Measurements from ENCODE around the gene ITGA3. TPM values are rescaled to one million over a fixed set of nuclear protein-coding genes. Genes with fewer than 3 reads are reported as not detected.

ITGA3 gene
- total RNA-seq, 2 donors from 2014 or later = 16.6 to 16.9 TPM

GRCh38 chr17:50090071-50090470 lies 34.2 kb downstream of the ITGA3 start:
- Mint-ChIP-seq H3K4me3 (no peak overlapping the region), H3K27me3 (ENCODE audit: low read depth) (no peaks in the 10 kb centered on the region), H3K36me3 (ENCODE audit: insufficient read depth in 2 of 2) (no peaks in the 10 kb centered on the region), H3K27ac (no peak overlapping the region), H3K9me3 (no peaks in the 10 kb centered on the region), H3K4me1 (ENCODE audit: low read depth) (peaks cover under 1% of the 10 kb centered on the region)
- DNase-seq (no peak), ATAC-seq (replicated peaks in 1 of 2) (no peak)

GRCh38 chr17:50090971-50091917 lies 35.3 kb downstream of the ITGA3 start:
- Mint-ChIP-seq H3K27me3 (ENCODE audit: low read depth) (no peaks in the 10 kb centered on the region), H3K9me3 (no peaks in the 10 kb centered on the region), H3K4me1 (ENCODE audit: low read depth) (peaks cover 12% of the 10 kb centered on the region), H3K4me3 (no peak overlapping the region), H3K36me3 (ENCODE audit: insufficient read depth in 2 of 2) (no peaks in the 10 kb centered on the region), H3K27ac (no peak overlapping the region)
- no peak for ATAC-seq (replicated peaks in 1 of 2)
- no peak for DNase-seq

GRCh38 chr17:50091918-50092285 lies 36.0 kb downstream of the ITGA3 start:
- Mint-ChIP-seq H3K36me3 (ENCODE audit: insufficient read depth in 2 of 2) (no peaks in the 10 kb centered on the region), H3K27ac (no peak overlapping the region), H3K4me3 (no peak overlapping the region), H3K9me3 (no peaks in the 10 kb centered on the region), H3K4me1 (ENCODE audit: low read depth) (peaks cover 15% of the 10 kb centered on the region), H3K27me3 (ENCODE audit: low read depth) (no peaks in the 10 kb centered on the region)
- ATAC-seq (replicated peaks in 1 of 2) = no peak
- DNase-seq = no peak

DNA sequence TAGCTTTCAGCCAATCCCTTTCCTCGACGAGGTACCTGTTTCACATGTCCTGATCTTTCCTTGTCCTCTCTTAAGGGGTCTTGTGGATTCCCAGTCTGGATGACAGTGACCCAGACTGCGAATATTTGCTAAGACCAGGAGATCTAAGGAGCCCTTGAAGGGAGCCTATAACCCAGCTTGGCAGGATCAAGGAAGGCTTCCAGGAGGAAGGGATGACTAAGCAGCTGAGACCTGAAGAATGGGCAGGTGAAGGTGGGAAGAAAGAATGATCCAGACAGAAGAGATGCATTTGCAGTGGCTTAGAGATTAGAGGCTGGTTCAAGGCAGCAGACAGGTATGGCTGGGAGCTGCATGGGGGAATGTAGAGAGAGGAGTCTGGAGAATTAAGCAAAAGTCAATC lies 37.3 kb downstream of the ITGA3 start:
- no peak for ATAC-seq (replicated peaks in 1 of 2)
- Mint-ChIP-seq H3K9me3 (no peaks in the 10 kb centered on the region), H3K4me1 (ENCODE audit: low read depth) (peaks cover 15% of the 10 kb centered on the region), H3K27ac (no peak overlapping the region), H3K36me3 (ENCODE audit: insufficient read depth in 2 of 2) (no peaks in the 10 kb centered on the region), H3K4me3 (no peak overlapping the region), H3K27me3 (ENCODE audit: low read depth) (no peaks in the 10 kb centered on the region)
- DNase-seq = no peak

DNA sequence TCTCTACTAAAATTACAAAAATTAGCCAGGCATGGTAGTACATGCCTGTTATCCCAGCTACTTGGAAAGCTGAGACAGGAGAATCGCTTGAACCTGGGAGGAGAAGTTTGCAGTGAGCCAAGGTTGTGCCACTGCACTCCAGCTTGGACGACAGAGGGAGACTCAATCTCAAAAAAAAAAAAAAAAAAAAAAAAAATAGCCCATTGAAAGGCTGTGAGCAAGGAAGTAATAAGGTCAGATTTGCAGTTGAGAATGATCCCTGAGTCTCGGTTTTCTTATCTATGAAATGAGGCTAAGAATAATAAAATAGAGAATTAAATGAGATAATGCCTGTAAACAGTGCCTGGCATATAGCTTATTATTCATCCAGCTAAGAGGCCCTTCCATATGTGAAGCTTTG lies 37.9 kb downstream of the ITGA3 start:
- no peaks in the 10 kb centered on the region for H3K9me3 Mint-ChIP-seq
- H3K36me3 Mint-ChIP-seq (ENCODE audit: insufficient read depth in 2 of 2) = no peaks in the 10 kb centered on the region
- DNase-seq (no peak), ATAC-seq (replicated peaks in 1 of 2) (no peak)
- H3K27me3 Mint-ChIP-seq (ENCODE audit: low read depth) = no peaks in the 10 kb centered on the region
- peak overlapping the region; percentile 94 to 98 for H3K4me3 Mint-ChIP-seq
- H3K27ac Mint-ChIP-seq = no peak overlapping the region
- peaks cover 20% of the 10 kb centered on the region for H3K4me1 Mint-ChIP-seq (ENCODE audit: low read depth)

GRCh38 chr17:50094243-50094752 lies 38.4 kb downstream of the ITGA3 start:
- H3K9me3 Mint-ChIP-seq = no peaks in the 10 kb centered on the region
- peak overlapping the region; percentile 94 to 98 for H3K4me3 Mint-ChIP-seq
- peak; percentile 41 to 47 for ATAC-seq (replicated peaks in 1 of 2)
- H3K27ac Mint-ChIP-seq = peak overlapping the region; percentile 89
- peak; percentile 90 to 91 for DNase-seq
- H3K27me3 Mint-ChIP-seq (ENCODE audit: low read depth) = no peaks in the 10 kb centered on the region
- H3K36me3 Mint-ChIP-seq (ENCODE audit: insufficient read depth in 2 of 2) = no peaks in the 10 kb centered on the region
- peaks cover 20% of the 10 kb centered on the region for H3K4me1 Mint-ChIP-seq (ENCODE audit: low read depth)

DNA sequence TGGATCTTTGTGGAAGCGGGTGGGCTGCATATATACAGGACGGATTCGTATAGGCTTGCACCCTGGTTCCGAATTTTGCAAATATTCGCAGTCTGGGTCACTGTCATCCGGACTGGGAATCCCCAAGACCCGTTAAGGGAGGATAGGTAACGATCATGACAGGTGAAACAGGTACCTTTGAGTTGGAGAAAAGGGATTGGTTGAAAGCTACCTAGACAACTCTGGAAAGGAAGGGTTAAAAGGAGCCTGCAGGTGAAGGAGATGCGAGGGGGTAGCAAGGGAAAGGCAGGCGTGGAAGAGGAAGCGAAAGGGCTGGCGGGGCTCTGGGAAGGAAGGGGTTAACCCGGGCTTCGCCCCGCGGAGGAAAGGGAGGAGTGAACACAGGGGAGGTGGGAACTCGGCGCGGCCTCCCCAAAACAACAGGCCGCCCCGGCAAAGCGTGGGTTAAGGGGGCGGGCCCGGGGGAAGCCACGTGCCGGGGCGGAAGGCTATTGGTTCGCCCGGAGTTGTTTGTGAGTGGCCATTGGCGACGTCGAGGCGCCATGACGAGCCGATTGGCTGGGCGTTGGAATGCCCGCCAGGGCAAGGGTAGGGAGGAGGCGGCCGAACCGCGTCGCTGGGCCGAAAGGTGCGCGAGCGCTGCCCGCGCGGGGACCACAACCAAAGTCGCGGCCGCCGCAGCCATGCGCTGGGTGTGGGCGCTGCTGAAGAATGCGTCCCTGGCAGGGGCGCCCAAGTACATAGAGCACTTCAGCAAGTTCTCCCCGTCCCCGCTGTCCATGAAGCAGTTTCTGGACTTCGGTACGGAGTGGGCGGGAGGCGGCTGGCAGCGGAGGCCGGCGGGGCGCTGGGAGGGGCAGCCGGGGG lies 39.1 kb downstream of the ITGA3 start, which contains the start of gene PDK2:
PDK2 (plus strand) TSS at position 599 of the 867 bp plus-strand sequence; CDS start at position 684, 85 bp downstream.
- peak; percentile 92 to 96 for ATAC-seq (replicated peaks in 1 of 2)

DNA sequence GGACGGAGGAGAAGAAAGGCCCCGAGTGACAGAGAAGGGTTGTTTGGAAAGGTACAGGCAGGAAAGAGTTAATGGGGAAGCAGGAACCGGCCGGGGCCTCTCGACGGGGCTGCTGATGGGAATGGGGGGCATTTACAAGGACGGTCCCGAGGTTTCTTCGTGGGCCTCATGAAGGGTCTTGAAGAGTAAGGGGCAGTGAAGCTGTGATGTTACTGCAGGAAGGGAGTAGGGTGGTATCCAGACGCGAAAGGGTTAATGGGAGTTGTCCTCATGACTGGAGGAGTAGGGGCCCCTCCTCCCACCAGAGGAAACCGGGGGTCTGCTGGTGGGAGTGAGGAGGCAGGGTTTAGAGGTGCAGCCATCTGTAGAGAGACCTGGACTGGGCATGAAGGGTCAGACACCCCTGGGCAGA lies 39.7 kb downstream of the ITGA3 start:
- ATAC-seq (replicated peaks in 1 of 2) = no peak

More for the DNA sequence above, 39.1 kb downstream of the ITGA3 start, which contains the start of gene PDK2:
- peaks cover 23% of the 10 kb centered on the region for H3K4me1 Mint-ChIP-seq (ENCODE audit: low read depth)
- peak within 1 kb of the TSS; percentile 94 to 98 for H3K4me3 Mint-ChIP-seq
- DNase-seq = peak; percentile 97
- no peaks in the 10 kb centered on the region for H3K9me3 Mint-ChIP-seq
- peak within 1 kb of the TSS; percentile 89 for H3K27ac Mint-ChIP-seq
- no peaks in the 10 kb centered on the region for H3K36me3 Mint-ChIP-seq (ENCODE audit: insufficient read depth in 2 of 2)
- no peaks in the 10 kb centered on the region for H3K27me3 Mint-ChIP-seq (ENCODE audit: low read depth)

GRCh38 chr17:50096092-50096491 lies 40.2 kb downstream of the ITGA3 start:
- Mint-ChIP-seq H3K4me1 (ENCODE audit: low read depth) (peaks cover 26% of the 10 kb centered on the region), H3K27ac (no peak overlapping the region), H3K9me3 (no peaks in the 10 kb centered on the region), H3K4me3 (peak overlapping the region; percentile 94 to 98), H3K27me3 (ENCODE audit: low read depth) (no peaks in the 10 kb centered on the region), H3K36me3 (ENCODE audit: insufficient read depth in 2 of 2) (no peaks in the 10 kb centered on the region)
- DNase-seq (no peak), ATAC-seq (replicated peaks in 1 of 2) (no peak)

More for the DNA sequence above, 39.7 kb downstream of the ITGA3 start:
- DNase-seq = no peak
- H3K36me3 Mint-ChIP-seq (ENCODE audit: insufficient read depth in 2 of 2) = no peaks in the 10 kb centered on the region
- H3K27me3 Mint-ChIP-seq (ENCODE audit: low read depth) = no peaks in the 10 kb centered on the region
- H3K27ac Mint-ChIP-seq = peak overlapping the region; percentile 89
- H3K4me1 Mint-ChIP-seq (ENCODE audit: low read depth) = peaks cover 26% of the 10 kb centered on the region
- no peaks in the 10 kb centered on the region for H3K9me3 Mint-ChIP-seq
- peak overlapping the region; percentile 94 to 98 for H3K4me3 Mint-ChIP-seq

DNA sequence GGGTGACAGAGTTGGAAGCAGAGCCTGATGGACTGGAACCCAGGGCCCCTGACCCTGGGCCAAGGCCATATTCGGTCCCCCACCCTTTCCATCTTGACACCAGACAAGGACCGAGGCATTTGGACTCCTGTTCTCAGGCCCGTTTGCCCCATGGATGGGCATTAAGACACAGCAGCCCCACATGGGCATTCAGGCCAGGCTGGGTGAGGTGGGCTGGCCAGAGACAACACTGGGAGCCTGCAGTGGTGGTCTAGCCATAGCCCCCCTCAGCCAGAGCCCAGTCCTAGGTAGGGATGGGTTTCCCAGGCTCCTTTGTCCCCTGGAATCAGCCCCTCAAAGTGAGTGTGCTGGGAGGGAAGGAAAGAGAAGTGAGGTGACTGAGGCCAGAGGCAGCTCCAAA lies 40.8 kb downstream of the ITGA3 start:
- H3K4me1 Mint-ChIP-seq (ENCODE audit: low read depth) = peaks cover 26% of the 10 kb centered on the region
- DNase-seq (no peak), ATAC-seq (replicated peaks in 1 of 2) (no peak)
- no peaks in the 10 kb centered on the region for H3K36me3 Mint-ChIP-seq (ENCODE audit: insufficient read depth in 2 of 2)
- H3K4me3 Mint-ChIP-seq = peak overlapping the region in 1 of 2 donors; percentile 94
- H3K27ac Mint-ChIP-seq = no peak overlapping the region
- no peaks in the 10 kb centered on the region for H3K9me3 Mint-ChIP-seq
- no peaks in the 10 kb centered on the region for H3K27me3 Mint-ChIP-seq (ENCODE audit: low read depth)

DNA sequence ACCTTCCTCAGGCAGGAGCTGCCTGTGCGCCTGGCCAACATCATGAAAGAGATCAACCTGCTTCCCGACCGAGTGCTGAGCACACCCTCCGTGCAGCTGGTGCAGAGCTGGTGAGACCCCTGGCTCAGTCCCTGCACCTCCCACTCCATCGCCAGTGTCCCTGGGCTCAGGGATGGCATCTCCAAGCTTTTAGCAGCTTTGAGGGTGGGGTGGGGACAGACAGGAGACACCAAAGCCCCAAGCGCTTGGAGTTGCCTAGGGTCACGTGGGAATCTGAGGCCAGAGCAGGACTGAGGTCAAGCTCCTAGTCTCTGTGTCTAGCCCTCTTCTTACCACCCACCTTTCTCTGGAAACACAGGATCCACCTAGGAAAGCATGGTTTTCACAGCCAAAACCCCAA lies 41.5 kb downstream of the ITGA3 start:
- peaks cover 26% of the 10 kb centered on the region for H3K4me1 Mint-ChIP-seq (ENCODE audit: low read depth)
- no peaks in the 10 kb centered on the region for H3K27me3 Mint-ChIP-seq (ENCODE audit: low read depth)
- ATAC-seq (replicated peaks in 1 of 2) (no peak), DNase-seq (no peak)
- no peak overlapping the region for H3K27ac Mint-ChIP-seq
- no peaks in the 10 kb centered on the region for H3K36me3 Mint-ChIP-seq (ENCODE audit: insufficient read depth in 2 of 2)
- no peaks in the 10 kb centered on the region for H3K9me3 Mint-ChIP-seq
- no peak overlapping the region for H3K4me3 Mint-ChIP-seq

- H3K36me3 Mint-ChIP-seq (ENCODE audit: insufficient read depth in 2 of 2) = no peaks in the 10 kb centered on the region
- no peak overlapping the region for H3K27ac Mint-ChIP-seq
- no peaks in the 10 kb centered on the region for H3K27me3 Mint-ChIP-seq (ENCODE audit: low read depth)
- peaks cover 26% of the 10 kb centered on the region for H3K4me1 Mint-ChIP-seq (ENCODE audit: low read depth)
- H3K4me3 Mint-ChIP-seq = no peak overlapping the region
- no peaks in the 10 kb centered on the region for H3K9me3 Mint-ChIP-seq
- no peak for ATAC-seq (replicated peaks in 1 of 2)
- DNase-seq = no peak
These were observed 42.0 kb downstream of the ITGA3 start for GRCh38 chr17:50097926-50098325.

- no peak overlapping the region for H3K27ac Mint-ChIP-seq
- no peak overlapping the region for H3K4me3 Mint-ChIP-seq
- no peaks in the 10 kb centered on the region for H3K27me3 Mint-ChIP-seq (ENCODE audit: low read depth)
- ATAC-seq (replicated peaks in 1 of 2) = no peak
- peaks cover 26% of the 10 kb centered on the region for H3K4me1 Mint-ChIP-seq (ENCODE audit: low read depth)
- no peak for DNase-seq
- H3K36me3 Mint-ChIP-seq (ENCODE audit: insufficient read depth in 2 of 2) = no peaks in the 10 kb centered on the region
- H3K9me3 Mint-ChIP-seq = no peaks in the 10 kb centered on the region
These were observed 42.7 kb downstream of the ITGA3 start for GRCh38 chr17:50098583-50098982.

Data from activated T-cell treated with anti-CD3 and anti-CD28 coated beads, Interleukin-2, amount 50 U/mL, for 72 hours (primary cell).